GM19025 (cell line): ENCODE data around the gene IFT122.

ENCODE experiments used
- ATAC-seq: cut with Tn5 transposase; IDR thresholded peaks from one replicate; pipeline ENCODE4 v1.9.1; 2021; ENCODE audit warnings: mild to moderate bottlenecking, low read depth, moderate library complexity; ENCODE audit not compliant: unreplicated experiment

The IFT122 gene

DNA sequence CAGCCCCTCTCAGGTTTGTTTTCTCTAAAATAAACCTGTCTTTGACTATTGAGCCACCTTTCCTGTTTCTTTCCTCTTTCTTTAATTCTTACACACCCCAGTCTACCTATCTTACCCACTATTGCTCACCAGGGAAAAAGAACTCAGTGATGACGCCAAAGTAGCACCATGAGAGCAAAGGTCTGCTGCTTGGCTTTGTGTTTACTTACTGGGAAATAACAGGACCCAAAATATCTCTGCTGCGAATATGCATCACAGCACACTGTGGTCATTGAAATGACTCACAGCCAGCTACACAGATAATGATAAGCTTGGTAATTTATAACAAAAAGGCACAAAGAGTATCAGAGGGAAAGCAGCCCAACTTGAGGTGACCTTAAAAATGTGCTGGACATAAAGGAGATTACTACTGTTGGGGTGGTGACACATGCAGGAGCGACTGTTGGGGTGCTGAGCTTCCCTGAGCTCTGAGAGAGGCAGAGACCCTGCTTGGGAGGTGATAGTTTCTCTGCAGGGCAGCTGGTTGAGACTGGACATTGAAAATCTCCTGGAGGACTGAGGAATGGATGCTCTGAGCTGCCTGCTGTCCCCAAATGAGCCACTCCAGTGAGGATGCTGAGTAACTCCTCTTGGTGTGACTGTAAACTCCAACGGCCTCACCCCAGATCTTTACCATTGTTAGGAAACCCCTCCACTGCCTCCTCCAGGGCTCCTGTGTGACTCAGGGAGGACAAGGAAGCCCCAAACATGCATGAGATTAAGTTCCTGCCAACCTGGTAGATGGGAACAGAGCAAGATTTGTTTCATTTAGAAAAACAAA is 26.1 kb upstream of the IFT122 start:
- ATAC-seq: peak; percentile 82

DNA sequence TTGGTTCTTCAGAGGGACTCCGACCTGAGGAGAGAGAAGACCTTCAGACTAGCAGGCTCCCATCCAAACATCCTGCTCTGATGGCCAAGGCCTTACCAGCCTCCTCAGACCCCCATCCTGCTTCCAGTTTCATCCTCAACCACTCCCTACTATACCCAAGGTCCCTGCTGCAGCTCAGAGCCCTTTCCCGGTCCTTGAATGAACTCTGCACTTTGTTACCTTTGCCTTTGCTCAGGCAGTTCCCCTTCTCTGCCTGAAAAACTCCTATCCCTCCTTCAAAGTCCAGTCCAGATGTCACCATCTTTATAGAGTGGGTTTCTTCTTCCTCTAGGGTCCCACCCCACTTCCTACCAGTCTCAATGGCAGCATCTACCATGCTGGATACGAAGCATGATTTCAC is 24.6 kb upstream of the IFT122 start:
- no peak for ATAC-seq

DNA sequence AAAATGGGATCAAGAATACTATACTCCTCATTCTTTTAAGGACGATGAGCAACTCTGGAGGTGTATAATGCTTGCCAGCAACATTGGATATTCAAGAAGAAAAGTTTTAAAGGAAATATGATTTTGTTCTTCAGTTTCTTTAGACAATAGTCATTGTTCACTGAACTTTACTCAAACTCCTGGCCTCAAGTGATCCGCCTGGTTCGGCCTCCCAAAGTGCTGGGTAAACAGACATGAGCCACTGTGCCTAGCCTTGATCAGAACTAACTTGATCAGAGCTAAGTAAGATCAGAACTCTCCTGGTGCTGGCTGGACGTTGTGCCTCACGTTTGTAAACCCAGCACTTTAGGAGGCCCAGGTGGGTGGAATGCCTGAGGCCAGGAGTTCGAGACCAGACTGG is 24.2 kb upstream of the IFT122 start:
- ATAC-seq: no peak

DNA sequence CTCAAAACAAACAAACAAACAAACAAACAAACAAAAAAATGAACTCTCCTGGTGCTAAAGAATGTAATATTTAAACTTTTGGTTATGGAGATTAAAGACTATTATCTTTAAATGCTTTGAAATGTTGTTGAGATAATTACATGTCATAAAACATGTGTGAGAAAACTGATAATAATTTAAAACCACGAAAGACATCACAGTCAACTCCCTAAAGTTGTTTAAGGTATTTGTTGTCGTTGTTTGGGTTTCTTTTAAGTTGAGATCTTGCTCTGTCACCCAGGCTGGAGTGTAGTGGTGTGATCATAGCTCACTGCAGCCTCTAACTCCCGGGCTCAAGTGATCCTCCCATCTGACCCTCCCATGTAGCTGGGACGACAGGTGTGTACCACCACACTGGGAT is 23.6 kb upstream of the IFT122 start:
- ATAC-seq: no peak

DNA sequence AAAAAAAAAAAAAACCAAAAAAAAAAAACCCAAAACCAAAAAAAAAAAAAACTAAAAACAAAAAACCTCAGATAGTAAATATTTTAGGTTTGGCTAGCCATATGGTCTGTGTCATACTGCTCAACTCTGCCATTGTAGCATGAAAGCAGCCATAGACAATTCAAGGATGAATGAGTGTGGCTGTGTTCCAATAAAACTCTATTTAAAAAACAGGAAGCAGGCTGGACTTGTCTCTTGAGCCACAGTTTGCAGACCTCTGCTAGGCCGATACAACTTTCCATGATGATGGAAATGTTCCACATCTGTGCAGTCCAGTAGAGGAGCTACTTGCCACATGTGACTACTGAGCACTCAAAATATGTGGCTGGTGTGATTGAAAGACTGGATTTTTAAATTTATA is 22.7 kb upstream of the IFT122 start:
- ATAC-seq: no peak

DNA sequence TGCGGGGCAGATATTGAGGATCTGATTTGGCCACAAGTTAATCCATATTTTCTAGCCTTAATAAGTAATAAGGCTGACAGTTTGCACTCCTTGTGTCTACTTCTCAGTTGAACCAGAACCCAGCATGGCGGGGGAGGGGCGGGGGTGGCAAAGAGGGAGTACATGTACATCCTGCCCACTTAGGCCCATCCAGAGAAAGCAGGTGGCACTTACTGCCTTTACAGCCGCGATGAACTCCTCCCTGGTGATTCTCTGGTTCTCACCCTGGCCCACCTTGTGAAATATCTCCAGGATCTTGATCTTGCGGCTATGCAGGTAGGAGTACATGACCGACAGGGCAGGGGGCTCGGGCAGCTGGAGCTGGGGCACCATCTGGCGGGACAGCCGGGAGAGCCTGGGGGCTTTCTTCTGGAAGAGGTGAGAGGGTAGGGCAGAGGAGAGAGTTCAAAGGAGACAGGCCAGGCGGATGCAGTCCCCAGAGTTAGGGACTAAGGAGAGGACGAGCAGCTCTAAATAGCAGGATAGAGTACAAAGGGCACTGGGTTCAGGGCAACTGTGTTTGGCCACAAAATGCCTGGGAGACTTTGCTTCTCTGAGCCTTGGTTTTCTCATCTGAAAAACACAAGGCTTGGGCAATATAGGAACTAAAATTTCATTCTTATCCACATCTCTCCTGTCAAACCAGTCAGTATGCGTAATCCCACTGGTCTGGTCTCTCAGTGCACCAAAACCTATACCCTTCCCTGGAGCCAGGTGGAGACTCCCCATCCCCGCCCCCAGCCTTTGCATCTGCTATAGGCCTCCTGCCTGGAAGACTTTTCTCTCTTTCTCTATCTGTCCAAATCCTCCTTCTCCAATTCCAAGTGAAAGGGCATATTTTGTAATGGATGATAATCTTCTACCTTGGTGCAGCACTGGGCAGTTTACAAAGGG is 21.7 kb upstream of the IFT122 start:
- ATAC-seq: no peak

DNA sequence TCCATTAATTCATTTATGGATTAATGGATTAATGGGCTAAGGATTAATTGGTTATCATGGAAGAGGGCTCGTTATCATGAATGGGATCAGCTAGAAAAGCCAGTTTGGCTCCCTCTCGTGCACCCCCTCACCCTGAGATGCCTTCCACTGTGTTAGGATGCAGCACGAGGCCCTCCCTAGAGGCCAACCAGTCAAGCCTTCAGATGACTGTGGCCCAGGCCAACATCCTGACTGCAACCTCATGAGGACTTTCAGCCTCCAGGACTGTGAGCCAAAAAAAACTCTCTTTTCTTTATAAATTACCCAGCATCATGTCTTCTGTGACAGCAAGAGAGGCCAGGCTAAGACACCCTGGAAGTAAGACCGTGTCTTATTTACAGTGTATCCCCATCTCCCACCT is 20.5 kb upstream of the IFT122 start:
- ATAC-seq: no peak

DNA sequence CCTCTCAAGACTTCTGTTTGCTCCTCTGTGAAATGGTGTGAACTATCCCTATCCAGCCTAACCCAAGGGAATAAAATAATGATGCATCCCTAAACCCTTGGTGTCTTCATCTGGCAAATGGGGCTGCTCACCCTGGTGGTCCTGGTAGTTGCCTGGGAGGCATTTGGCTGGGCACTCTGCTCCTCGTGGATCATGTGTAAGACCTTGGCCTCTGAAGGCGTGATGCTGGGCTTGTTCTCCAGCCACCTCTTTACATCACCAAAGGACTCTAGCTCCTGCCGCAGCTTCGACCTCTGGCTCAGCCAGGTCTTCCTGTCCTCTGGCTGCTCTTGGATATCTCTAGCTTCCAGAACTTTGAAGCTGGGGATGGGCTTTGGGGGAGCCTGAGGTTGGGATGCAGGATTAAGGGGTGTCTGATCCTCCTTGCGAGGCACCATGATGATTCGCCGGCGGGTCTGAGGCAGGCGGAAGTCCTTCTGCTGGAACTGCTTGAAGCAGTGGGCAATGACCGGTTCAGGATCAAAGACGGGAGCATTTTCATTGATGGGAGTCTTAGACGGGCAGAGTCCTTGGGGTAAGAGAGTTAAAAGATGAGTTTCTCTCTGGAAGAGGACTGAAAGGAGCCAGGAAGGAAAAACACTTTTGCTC is 18.7 kb upstream of the IFT122 start:
- ATAC-seq: no peak

DNA sequence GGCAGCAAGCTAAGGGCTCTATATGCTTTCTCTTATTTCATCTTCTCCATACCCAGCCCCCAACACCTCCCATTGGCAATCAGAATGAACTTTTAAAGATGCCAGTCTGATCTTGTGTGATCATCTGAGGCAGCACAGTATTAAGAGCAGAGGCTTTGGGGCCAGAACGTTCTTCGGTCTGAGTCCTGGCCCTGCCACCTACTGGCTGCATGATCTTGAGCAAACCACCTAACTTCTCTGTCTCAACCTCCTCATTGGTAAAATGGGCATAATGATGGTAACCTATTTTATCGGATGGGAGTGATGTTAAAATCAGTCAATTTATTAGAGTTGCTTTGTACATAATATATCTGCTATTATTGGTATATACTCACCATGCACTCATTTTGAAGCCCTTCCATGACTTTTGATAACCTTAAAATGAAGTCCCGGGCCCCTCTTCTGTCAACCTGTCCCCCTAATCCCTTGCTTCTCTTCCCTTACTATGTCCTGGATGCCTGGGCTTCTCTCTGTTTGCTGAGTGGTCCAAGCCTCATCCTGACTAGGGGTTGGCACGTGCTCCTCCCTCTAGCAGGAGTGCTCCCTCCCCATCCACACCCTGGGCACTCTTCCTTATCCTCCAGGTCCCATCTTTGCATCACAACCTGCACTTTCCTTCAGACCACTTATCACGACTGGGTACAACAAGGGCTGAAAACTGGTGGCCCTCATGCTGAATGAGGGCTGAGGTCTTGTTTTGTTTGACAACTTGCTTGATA is 17.9 kb upstream of the IFT122 start:
- no peak for ATAC-seq

DNA sequence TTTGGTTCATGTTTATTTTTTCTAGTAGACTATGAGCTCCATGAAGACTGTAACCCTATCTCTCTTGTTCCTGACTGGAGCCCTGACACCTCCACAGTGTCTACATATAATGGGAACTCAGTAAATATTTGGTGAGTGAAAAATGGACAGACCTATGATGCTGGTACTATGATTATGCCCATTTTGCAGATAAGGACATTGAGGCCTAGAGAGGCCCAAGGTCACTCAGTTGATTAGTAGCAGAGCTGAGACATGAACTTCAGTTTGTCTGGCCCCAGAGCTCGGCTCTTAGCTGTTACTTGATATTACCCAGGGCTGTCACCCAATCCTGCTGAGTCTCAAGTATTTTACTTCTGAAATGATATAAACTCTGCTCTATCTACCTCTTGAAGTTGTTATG is 17.1 kb upstream of the IFT122 start:
- no peak for ATAC-seq

DNA sequence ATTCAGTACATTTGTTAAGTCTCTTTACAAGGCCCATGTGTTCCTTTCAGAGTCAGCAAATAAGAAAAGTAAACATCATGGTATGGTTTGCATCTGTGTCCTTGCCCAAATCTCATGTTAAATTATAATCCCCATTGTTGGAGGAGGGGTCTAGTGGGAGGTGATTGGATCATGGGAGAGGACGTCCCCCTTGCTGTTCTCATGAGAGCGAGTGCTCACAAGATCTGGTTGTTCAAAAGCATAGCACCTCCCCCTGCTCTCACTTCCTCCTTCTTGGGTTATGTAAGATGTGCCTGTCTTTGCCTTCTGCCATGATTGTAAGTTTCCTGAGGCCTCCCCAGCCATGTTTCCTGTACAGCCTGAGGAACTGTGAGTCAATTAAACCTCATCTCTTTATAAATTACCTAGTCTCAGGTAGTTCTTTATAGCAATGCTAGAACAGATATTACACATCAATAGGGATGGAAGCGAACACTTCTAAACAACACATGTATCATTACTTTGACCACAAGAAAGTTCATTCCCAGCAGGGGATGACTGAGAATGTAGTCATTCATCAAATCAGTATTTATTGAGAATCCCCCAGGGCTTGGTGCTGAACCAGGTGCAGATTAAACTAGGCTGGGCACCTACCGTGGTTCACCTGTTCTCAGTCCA is 15.7 kb upstream of the IFT122 start:
- no peak for ATAC-seq

DNA sequence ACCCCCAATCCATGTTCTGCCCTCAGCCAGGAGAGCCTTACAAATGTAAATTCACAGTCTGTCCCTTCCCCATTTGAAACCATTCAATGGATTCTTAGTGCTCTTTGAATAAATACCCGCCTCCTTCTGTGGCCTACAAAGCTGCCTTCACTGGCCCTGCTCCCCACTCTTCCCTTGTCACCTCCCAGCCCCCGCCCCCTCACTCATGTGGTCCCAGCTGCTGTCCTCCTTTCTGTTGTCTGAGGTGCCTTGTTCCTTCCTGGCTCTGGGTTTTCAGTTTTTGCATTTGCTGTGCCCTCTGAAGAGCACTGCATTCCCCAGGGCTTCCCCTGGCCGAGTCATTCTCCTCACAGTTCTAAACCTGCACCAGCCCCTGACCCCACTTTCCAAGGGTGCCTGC is 14.8 kb upstream of the IFT122 start:
- ATAC-seq: no peak

DNA sequence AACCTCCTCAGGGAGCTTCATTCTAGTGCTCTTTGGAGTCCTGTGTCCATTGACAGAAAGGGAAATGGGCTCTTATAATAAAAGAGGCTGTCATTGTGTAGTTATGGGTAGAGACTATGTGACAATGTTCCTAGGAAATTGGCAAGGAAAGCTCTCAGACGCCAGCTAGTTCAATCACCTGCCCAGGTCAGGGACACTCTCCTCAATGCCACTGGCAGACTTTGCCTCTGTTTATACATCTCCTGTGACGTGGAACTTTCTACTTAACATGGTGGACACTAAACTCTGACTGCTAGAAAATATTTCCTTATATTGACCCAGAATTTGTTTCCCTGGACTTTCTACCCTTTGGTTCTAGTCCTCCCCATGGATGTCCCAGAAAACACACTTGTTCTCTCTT is 14.4 kb upstream of the IFT122 start:
- ATAC-seq: no peak

DNA sequence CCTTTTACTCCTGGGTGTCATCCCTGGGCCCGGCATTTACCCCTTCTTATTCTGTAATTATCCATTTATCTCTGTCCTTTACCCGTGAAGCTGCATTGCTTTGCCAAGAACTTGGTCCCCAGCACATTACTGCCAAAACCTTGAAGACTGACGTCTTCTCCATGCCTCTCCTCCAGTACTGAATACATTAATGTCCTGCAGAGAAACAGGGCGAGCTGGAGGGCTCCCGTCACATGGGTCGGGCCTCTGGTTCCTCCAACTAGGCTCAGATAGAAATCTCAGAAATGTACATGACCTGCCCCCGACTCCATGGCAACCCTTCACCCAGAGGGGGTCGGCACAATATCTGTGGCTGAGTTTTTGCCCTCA is 12.0 kb upstream of the IFT122 start:
- no peak for ATAC-seq

DNA sequence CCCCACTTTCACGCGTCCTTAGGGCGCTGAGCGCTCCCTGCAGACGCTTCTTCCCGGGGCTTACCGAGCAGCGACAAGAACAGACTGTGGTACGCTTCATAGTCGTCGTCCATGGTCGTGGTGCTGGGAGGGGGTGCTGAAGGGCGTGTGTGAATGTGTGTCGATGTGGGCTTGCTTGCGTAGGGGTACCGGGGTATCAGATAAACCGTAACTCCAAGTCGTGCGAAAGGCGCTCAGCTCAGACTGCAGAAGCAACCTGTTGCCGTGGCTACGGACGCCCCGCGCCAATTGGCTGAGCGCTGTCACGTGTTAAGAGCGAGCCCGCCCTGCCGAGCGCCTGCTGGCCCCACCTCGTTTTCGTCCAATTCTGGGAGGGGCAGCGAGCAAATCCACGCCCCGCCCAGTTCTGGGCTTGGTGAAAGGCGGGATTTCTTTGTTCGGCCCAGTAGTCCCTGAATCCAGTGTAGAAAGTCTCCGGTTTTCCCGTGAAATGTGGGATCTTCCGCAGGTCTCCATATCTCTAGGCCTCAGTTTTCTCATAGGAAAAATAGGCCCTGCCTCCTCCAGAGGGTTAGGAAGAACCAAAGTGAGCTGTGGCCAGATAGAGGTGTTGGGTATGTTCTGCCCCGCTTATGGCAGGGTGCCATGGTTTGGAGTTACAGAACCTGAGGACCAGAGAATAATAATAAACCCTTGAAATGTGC is 11.5 kb upstream of the IFT122 start, which contains the start of gene EFCAB12:
Gene EFCAB12 (minus strand): TSS at position 261 of the 704 bp plus-strand sequence. CDS start 148 bp downstream, at position 113.
- ATAC-seq: peak; percentile 99

DNA sequence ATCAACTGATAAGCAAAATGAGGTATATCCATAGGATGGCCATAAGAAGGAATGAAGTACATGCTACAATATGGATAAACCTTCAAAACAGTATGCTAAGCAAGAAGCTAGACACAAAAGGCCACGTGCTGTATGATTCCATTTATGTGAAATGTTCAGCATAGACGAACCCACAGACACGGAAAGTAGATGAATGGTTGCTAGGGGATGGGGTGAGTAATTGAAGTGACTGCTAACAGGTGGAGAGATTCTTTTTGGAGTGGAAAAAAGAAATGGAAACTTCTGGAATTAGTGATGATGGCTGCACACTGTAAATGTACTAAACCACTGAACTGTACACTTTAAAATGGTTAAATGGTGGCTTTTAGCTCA is 11.0 kb upstream of the IFT122 start:
- ATAC-seq: no peak

DNA sequence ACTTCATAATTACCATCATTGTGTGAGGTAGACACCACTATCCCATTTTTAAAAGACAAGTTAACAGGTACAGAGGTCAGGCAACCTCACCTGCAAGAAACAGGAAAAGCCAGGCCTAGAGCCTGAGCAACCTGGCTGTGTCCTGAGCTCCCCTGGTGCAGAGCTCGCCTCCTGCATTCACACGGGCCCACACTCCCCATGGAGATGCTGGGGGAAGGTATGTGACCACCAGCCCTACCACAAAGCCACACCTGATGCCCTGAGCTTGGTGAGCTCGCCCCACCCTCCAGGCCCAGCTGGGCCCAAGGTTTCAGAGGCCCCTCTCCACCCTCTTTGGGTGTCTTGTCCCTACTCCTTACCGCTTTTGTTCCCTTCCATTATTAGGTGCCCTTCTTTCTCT is 10.4 kb upstream of the IFT122 start:
- no peak for ATAC-seq

DNA sequence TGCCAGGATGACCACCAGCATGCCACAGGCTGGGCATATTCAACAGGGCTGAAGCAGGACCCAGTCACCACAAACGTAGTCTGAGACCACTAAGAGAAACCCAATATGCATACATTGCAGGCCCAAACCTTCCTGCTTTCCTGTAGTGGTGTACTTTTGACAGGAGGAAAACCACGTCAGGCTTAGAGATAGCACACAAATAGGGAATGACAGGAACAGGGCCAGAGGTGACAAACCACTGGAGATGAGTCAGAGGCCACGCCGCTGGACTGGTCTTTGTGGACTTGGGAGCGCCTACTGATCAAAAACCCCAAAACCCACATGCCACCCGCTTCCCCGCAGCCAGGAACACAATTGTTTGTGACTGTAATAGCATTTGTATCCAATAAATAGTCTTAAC is 8.0 kb upstream of the IFT122 start:
- no peak for ATAC-seq

DNA sequence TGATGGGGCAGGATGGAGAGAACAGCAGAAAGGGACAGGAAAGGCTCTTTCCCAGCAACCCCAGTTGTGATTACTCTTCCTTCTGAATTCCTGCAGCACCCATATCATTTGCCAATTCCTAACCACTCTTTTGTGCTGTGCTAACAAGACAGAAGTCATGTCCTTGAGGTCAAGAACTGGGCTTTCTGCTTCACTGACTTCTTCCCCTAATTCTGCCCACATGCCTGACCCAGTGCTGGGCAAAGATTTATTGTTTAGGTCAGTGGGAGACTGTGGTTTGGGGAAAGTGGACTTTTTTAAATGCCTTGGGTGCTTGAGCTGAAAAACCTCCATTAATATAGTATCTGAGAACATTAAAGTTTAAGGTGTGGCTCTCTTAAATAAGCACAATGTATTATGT is 7.4 kb upstream of the IFT122 start:
- no peak for ATAC-seq
